Activated T-cell treated with anti-CD3 and anti-CD28 coated beads for 48 hours (primary cell): ENCODE data around the gene DGCR6.
"Not testable (repeated sequence)": the region's sequence is repeated elsewhere in the genome, so short reads cannot be mapped to it uniquely, and the experiment has no call there.

Source experiments
- DNase-seq: peaks from one replicate; pipeline ENCODE4 v3.0.0-alpha.2; 2020; ENCODE audit warnings: low read depth

The DGCR6 gene

GRCh38 chr22:18960166-18960820 lies 54.2 kb downstream of the DGCR6 start:
- DNase-seq, result not testable (repeated sequence)

GRCh38 chr22:18961201-18961600 lies 55.1 kb downstream of the DGCR6 start:
- DNase-seq, result not testable (repeated sequence)
